Endometrial microvascular endothelial cells (primary cell): ENCODE results near the gene ANKRD6. TPM values are rescaled to one million over a fixed set of nuclear protein-coding genes. Genes with fewer than 3 reads are reported as not detected.
"Not testable (repeated sequence)": the region's sequence is repeated elsewhere in the genome, so short reads cannot be mapped to it uniquely, and the experiment has no call there.

Experiments
- in situ Hi-C: cut with HindIII; loops from 2 replicates; pipeline ENCODE4 v1.10.0; 2017; ENCODE audit warnings: low sequenced_read_pairs, low pct_unique_long_range_greater_than_20kb; ENCODE audit errors: inconsistent ontology term
- total RNA-seq: library from RNA; depleted of rRNA; stranded (reverse); fragments of >200 nt; gene quantifications from one replicate; pipeline ENCODE4 v1.2.3, GENCODE V29; 2015; ENCODE audit errors: inconsistent ontology term

Gene ANKRD6
- total RNA-seq, 1 donor from 2014 or later, result 7.0 TPM

DNA sequence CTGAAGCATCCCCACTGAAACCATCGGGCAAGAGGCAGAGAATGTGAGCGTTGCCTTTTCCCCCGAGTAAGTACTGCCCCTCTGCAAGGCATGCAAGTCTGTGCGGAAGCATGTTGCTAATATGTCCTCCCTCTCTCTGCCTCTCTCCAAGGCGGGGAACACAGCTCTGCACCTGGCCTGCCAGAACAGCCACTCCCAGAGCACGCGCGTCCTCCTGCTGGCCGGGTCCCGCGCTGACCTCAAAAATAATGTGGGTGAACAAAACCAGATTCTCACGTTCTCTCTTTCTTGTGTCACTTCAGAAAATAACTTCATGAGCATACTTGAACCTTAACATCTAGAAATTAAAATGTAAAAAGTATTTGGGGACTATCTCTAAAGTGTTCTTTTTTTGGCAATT, 179.2 kb downstream of the ANKRD6 start:
- in situ Hi-C loops, result no loop called here

DNA sequence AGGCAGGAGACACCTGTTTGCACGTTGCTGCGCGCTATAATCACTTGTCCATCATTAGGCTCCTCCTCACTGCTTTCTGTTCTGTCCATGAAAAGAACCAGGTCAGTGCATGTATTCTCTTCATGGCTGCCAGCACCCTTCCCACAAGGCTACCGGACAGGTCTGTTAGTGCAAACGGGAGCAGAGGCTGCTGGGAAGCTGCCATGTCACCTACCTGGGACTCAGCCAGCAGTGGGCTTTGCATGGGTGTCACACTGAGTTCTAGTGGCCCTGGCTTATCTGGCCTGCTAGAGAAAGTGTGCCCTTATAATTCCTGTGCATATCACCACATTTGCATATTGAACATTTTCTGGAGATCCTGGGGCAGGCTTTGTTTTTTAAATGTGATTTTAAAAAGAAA, 180.8 kb downstream of the ANKRD6 start:
- in situ Hi-C loops, result no loop called here

DNA sequence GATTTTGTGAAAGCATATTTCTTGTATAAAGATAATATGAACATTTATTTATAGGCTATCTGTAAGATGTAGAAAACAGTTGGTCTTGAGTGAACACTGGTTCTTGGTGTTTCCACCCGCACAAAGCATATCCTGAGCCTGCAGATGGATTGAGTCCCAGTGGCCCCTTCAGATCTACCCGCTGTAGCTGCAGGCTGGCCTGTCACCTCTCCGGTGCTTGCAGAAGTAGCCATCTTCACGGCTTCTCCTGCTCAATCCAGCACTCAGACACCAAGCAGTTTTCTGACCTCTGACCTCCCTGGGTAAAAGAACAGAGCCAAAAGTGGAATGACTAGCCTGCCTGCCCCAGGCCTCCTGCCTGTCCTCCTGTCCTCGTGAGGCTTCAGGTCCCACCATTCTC, 182.9 kb downstream of the ANKRD6 start:
- in situ Hi-C loops, result no loop called here

DNA sequence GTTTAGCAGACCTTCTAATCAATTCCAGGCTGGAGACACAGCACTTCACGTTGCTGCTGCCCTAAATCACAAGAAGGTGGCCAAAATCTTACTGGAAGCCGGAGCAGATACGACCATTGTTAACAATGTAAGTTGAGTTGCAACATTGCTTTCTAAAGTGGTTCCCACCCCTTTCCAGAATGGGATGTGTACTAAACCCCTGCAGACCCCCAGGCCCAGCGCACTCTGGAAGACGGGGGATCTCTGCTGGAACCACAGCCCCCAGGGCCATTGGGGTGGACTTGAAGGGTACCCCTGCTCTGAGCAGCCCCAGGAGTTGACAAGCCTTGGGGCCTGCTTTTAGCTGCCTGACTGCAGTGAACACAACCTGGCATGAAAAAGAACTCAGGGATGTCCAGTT, 183.6 kb downstream of the ANKRD6 start:
- in situ Hi-C loops, result no loop called here

DNA sequence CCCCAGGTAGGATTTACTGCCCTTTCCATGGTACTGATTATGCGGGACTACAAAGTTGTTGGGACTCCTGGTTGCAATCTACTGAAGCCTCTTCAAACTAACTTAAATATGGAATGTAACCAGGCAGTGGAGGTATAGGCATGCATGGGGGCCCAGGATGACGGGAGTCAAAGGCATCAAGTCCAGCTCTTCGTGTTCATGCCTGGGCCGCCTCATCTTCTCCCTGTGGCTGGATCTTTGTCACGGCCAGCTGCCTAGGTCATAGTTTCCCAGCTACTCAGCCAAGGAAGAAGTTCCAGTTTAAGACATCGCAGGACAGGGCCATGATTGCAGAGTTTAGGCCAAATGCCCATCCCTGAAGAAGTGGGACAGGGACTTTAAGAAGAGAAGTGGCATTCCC, 185.1 kb downstream of the ANKRD6 start:
- in situ Hi-C loops, result no loop called here

DNA sequence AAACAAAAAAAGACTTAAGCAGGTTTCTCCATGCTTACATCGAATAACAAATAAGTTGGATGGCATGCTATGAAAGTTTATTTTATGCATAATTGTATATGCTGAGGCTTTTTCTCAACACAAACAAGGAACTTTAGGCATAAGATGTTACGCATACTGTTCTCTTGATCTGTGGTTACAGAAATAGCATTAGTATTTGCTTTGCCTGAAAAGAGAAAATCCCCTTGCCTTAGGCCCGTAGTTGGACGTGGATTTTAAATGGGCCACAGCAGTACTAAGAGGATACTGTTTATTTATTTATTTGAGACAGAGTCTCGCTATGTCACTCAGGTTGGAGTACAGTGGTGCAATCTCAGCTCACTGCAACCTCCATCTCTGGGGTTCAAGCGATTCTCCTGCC, 186.6 kb downstream of the ANKRD6 start:
- in situ Hi-C loops, result no loop called here

DNA sequence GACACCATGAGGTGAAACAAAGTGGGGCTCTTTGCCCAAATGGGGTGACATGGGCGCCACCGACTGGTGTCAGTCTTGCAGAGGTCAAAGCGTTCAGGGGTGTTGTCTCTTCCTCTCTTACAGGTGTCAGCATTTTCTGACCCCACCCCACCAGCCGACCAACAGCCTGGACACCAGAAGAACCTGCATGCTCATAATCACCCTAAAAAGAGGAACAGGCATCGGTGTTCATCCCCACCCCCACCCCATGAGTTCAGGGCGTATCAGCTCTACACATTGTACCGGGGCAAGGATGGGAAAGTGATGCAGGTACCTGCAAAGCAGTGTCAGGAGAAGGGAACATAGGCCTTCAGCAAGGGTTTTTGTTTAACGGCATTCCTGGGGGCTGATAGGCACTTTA, 190.8 kb downstream of the ANKRD6 start:
- in situ Hi-C loops, result no loop called here

DNA sequence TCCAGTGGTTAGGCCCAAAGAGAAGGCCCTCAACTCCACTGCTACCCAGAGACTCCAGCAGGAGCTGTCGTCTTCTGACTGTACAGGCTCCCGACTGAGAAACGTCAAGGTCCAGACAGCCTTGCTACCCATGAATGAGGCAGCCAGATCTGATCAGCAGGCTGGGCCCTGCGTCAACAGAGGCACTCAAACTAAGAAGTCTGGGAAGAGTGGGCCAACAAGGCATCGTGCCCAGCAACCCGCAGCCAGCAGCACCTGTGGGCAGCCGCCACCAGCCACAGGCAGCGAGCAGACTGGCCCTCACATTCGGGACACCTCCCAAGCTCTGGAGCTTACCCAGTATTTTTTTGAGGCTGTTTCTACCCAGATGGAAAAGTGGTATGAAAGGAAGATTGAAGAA, 197.5 kb downstream of the ANKRD6 start:
- in situ Hi-C loops, result no loop called here

DNA sequence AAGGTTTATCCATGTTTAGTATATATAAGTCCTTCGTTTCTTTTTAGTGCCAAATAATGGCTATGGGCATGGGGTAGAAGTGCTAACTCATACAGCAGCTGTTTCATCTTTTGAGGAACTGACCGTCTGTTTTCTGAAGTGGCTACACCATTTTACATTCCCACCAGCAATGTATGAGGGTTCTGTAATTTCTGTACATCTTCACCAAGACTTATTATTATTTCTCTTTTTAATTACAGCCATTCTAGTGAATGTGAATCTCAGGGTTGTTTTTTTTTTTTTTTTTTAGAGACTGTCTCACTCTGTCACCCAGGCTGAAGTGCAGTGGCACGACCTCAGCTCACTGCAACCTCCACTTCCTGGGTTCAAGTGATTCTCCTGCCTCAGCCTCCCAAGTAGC, 203.5 kb downstream of the ANKRD6 start:
- in situ Hi-C loops, result not testable (repeated sequence)

DNA sequence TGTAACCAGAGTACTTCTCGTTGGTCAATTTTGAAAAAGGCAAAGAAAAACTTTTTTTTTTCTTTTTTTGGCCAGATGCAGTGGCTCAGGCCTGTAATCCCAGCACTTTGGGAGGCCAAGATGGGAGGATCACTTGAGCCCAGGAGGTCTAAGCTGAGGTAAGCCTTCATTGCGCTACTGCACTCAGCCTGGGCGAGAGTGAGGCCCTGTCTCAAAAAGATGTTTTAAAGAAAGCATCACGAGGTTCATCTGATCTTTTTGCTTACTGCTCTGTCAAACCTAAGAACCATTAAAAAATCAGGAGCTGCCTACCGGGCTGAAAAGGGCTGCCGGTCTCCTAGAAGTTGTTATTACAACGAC, 205.0 kb downstream of the ANKRD6 start:
- in situ Hi-C loops, result no loop called here

DNA sequence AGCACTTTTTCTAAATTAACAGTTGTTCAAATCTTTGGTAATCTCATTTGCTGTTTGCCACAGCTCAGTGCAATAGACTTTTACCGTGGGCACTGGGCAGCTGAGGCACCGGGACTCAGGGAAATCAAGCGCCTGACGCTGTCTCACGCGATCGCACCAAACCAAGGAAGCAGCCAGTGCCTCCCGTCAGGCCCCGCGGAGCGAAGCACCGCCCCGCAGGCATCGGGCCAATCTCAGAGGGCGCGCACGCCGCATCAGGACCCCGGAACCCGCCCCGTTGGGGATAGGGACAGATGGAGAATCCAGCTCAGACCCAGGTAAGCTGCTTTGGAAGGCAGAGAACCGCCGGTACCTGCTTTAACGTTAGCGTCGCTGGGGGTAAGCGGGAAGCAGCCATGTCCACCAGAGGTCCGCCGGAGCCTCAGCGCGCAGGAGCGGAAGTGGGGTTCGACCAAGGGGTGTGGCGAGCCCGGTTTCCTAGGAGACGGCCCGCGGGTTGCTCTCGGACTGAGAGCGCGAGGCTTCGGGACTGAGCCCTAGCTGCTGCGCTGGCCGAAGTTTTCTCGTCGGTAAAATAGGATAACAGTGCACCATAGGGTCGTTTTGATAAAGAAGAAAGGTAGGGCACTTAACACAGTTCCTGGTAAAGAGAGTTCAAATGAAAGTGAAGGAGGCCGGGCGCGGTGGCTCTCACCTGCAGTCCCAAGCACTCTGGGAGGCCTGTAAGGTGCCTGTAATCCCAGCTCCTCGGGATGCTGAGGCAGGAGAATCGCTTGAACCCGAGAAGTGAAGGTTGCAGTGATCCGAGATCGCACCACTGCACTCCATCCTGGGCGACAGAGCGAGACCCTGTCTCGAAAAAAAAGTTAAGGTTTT, 205.6 kb downstream of the ANKRD6 start, which contains the start of gene LYRM2:
TSS of gene LYRM2 (minus strand) at position 428 of the 876 bp plus-strand sequence. CDS start at position 397, 31 bp downstream.
- in situ Hi-C loops, result no loop called here

DNA sequence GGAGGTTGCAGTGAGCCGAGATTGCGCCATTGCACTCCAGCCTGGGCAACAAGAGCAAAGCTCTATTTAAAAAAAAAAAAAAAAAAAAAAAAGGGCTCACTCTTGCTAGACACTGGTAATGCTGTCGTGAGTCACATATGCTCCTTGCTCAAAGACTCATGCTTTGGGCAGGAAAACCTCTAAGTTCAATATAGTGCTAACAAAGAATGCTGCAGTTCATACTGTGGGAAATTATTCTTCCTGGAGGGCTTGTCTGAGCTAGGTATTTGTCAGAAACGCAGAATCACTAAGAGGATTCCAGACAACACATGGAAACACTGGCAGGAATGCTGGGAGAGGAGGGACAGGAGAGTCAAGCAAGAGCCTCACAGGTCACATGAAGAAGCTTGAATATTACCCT, 207.9 kb downstream of the ANKRD6 start:
- in situ Hi-C loops, result no loop called here

DNA sequence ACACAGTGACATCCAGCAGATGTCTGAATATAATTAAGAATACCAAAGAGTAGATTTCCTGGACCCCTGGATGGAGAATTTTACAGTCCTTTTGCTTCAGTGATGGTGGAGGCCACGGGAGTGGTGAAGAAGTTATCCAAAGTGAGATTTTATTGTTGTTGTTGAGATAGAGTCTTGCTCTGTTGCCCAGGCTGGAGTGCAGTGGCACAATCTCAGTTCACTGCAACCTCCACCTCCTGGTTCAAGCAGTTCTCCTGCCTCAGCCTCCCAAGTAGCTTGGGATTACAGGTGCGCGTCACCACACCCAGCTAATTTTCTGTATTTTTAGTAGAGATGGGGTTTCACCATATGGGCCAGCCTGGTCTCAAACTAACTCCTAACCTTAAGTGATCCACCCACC, 208.6 kb downstream of the ANKRD6 start:
- in situ Hi-C loops, result not testable (repeated sequence)

DNA sequence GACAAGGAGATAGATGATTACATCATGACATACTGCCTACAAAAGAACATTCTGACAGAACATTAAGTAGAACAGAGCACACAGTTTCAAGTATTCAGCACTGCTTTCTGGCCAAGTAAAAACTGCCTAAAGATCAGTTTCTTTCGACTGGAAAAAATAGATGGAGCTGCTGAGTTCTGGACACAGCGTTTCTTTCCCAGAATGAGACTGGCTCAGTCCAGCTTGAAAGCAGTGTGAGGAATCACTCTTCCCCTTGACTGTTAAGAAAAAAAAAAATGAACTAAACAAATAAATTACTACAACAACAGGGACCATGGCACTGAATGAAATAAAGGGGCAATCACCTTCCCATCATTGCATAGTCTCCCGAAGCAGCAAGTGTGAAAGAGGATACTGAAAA, 210.0 kb downstream of the ANKRD6 start:
- in situ Hi-C loops, result no loop called here

DNA sequence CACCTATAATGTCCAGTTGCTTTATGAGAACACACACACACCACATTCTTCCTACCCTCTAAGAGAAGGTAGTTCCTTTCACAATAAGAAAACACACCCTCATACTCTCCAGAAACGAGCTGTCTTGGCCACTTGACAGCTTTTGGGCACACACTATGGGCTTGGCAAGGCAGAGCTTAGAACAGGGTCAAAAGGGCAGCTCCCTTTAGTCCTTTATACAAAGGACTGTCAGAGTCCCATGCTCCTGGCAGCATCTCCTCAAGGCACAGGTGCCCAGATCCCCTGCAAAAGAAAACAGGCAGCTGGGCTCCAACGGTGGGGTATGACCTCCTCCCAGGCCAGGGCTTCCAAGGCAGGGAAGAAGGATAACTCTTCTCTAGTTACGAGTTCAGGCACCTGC, 210.5 kb downstream of the ANKRD6 start:
- in situ Hi-C loops, result no loop called here

DNA sequence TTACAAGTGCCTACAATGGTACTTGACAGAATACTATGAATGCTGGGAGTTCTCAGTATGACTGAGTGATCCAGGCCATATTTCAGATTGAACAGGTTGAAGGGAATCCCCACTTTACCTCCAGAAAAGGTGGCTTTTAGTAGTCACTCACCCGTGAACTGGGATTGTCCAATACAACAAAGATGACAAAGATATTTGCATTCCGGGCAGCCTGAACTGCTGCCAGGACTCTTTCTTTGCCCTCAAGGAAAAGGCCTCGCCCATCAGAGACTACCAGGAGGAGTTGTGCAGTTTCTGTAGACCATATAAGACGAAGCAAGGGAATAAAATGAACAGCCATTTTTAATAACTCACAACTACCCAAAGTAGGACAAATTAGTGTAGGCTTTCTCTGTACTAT, 211.9 kb downstream of the ANKRD6 start:
- in situ Hi-C loops, result no loop called here

DNA sequence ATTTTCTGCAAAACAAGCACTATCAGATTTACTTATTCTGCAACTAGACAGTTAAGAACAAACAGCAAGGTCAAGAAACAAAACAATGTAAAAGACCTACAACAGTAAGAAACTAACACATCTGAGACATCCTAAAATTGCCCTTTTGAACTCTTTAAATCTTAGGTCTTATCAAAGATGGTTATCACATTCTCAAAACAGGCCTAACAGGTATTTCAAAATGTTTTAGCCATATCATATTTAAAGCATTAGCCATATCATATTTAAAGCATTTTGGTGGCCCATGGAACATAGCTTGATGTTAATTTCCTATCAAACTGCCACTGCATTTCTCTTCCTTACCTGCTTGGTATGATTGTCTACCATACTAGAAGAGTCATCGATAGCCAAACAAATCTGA, 216.7 kb downstream of the ANKRD6 start:
- in situ Hi-C loops, result no loop called here

DNA sequence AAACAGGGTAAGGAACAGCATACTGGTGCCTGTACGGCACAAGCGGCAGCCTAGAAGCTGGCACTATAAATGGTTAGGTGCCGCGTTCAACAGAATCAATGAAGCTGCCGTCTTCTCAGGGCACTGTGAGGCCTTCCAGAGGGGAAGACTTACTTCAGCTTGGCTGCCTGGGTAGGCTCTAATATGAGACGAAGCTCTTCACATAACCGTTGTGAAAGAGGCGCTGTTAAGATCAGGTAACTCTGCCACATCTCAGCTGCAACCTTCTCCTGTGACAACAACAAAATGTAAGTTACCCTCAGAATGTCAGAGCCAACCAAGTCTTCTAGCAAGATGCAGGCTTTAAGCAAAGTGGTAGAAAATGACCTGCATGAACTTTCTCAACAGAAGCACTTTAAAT, 217.6 kb downstream of the ANKRD6 start:
- in situ Hi-C loops, result no loop called here

DNA sequence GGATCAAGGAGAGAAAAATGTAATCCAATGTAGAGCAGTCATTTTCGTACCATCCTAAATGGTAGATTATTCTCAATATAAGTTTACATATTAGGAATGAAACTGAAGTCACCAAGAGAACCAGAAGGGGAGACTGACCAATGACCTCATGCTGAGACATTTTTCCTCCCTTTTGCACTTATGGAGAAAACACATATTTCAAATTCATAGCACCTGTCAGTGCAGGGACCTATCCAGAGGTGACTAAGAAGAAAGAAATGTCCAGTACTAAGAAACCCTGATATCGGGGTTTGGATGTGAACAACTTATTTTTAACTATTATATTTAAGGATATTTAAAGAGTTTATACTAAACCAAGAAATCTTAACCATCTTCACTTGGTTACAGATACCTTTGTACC, 222.2 kb downstream of the ANKRD6 start:
- in situ Hi-C loops, result no loop called here

DNA sequence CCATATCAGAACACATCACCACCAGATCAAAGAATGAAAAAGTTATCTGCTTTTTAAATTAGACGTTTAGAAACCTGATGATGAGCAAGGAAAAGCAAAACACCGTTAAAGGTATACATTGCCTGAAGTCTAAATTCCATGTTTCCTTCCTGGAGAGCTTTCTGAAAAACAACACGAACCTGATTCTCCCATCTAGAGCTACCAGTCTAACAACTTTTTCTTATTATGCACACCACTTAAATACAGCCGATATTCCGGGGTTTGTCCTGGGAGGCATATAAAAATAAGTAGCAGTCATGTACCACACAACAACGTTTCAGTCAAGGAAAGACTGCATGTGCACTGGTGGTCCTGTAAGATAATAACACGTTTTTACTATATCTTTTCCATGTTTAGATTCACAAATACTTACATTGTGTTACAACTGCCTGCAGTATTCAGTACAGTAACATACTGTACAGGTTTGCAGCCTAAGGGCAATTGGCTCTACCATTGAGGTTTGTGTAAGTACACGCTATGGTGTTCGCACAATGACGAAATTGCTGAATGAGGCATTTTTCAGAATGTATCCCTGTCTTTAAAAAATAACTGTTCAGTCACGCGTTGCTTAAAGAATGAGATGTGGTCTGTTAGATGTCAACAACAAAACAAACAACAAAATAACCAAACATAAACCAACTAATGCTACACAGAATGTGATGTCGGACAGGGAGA, 224.7 kb downstream of the ANKRD6 start:
- in situ Hi-C loops, result no loop called here
